ENCODE data around the gene CPE. TPM values are rescaled to one million over a fixed set of nuclear protein-coding genes. Genes with fewer than 3 reads are reported as not detected.

CPE gene
- total RNA-seq, 1 donor from 2014 or later, result 103 TPM

GRCh38 chr4:165381821-165382373 lies 3.1 kb downstream of the CPE start:
- Histone ChIP-seq H3K4me1 (peaks cover 4% of the 10 kb centered on the region), H3K9me3 (no peaks in the 10 kb centered on the region), H3K27me3 (no peaks in the 10 kb centered on the region), H3K4me3 (no peak overlapping the region), H3K27ac (no peak overlapping the region), H3K36me3 (no peaks in the 10 kb centered on the region)
- DNase-seq (ENCODE audit: extremely low spot score in 2 of 2), result no peak
- TF ChIP-seq POLR2AphosphoS5 (IDR thresholded peaks at IDR 0.05; ENCODE audit: insufficient read depth in 1 of 2, low read depth in 1 of 2) (no peak), POLR2A (IDR thresholded peaks at IDR 0.05) (no peak), CTCF (IDR thresholded peaks at IDR 0.05) (no peak)
- intact Hi-C loops (cut with DNase I), result no loop called here

- intact Hi-C loops (cut with DNase I), result no loop called here
- peaks cover 4% of the 10 kb centered on the region for H3K4me1 ChIP-seq
- H3K9me3 ChIP-seq, result no peaks in the 10 kb centered on the region
- H3K27me3 ChIP-seq, result no peaks in the 10 kb centered on the region
- peak overlapping the region; percentile 55 for H3K27ac ChIP-seq
- TF ChIP-seq POLR2A (IDR thresholded peaks at IDR 0.05) (no peak), POLR2AphosphoS5 (IDR thresholded peaks at IDR 0.05; ENCODE audit: insufficient read depth in 1 of 2, low read depth in 1 of 2) (no peak), CTCF (IDR thresholded peaks at IDR 0.05) (no peak)
- H3K36me3 ChIP-seq, result no peaks in the 10 kb centered on the region
- H3K4me3 ChIP-seq, result no peak overlapping the region
- DNase-seq (ENCODE audit: extremely low spot score in 2 of 2), result no peak
These were observed 3.8 kb downstream of the CPE start for GRCh38 chr4:165382640-165383039.

GRCh38 chr4:165383591-165384073 lies 4.8 kb downstream of the CPE start:
- Histone ChIP-seq H3K27ac (peak overlapping the region; percentile 55), H3K4me1 (peaks cover 3% of the 10 kb centered on the region), H3K9me3 (no peaks in the 10 kb centered on the region), H3K4me3 (no peak overlapping the region), H3K36me3 (no peaks in the 10 kb centered on the region), H3K27me3 (no peaks in the 10 kb centered on the region)
- TF ChIP-seq POLR2AphosphoS5 (IDR thresholded peaks at IDR 0.05; ENCODE audit: insufficient read depth in 1 of 2, low read depth in 1 of 2) (peak in 1 of 2 donors; percentile 77), CTCF (IDR thresholded peaks at IDR 0.05) (no peak), POLR2A (IDR thresholded peaks at IDR 0.05) (no peak)
- intact Hi-C loops (cut with DNase I), result no loop called here
- no peak for DNase-seq (ENCODE audit: extremely low spot score in 2 of 2)

GRCh38 chr4:165384186-165384585 lies 5.4 kb downstream of the CPE start:
- Histone ChIP-seq H3K27me3 (no peaks in the 10 kb centered on the region), H3K9me3 (no peaks in the 10 kb centered on the region), H3K27ac (peak overlapping the region; percentile 55), H3K4me1 (no peaks in the 10 kb centered on the region), H3K36me3 (no peaks in the 10 kb centered on the region), H3K4me3 (no peak overlapping the region)
- DNase-seq (ENCODE audit: extremely low spot score in 2 of 2), result no peak
- TF ChIP-seq POLR2AphosphoS5 (IDR thresholded peaks at IDR 0.05; ENCODE audit: insufficient read depth in 1 of 2, low read depth in 1 of 2), result no peak
- TF ChIP-seq CTCF (IDR thresholded peaks at IDR 0.05), result no peak
- no peak for TF ChIP-seq POLR2A (IDR thresholded peaks at IDR 0.05)
- intact Hi-C loops (cut with DNase I), result no loop called here

GRCh38 chr4:165384598-165384997 lies 5.8 kb downstream of the CPE start:
- Histone ChIP-seq H3K36me3 (no peaks in the 10 kb centered on the region), H3K27ac (peak overlapping the region; percentile 55), H3K4me1 (no peaks in the 10 kb centered on the region), H3K9me3 (no peaks in the 10 kb centered on the region), H3K27me3 (no peaks in the 10 kb centered on the region), H3K4me3 (no peak overlapping the region)
- intact Hi-C loops (cut with DNase I), result no loop called here
- no peak for DNase-seq (ENCODE audit: extremely low spot score in 2 of 2)
- no peak for TF ChIP-seq POLR2AphosphoS5 (IDR thresholded peaks at IDR 0.05; ENCODE audit: insufficient read depth in 1 of 2, low read depth in 1 of 2)
- no peak for TF ChIP-seq CTCF (IDR thresholded peaks at IDR 0.05)
- no peak for TF ChIP-seq POLR2A (IDR thresholded peaks at IDR 0.05)

Data from vagina (tissue), 2 donors.